Measurements from ENCODE around the gene ICA1L. TPM values are rescaled to one million over a fixed set of nuclear protein-coding genes. Genes with fewer than 3 reads are reported as not detected.

The ICA1L gene
- total RNA-seq, 1 donor from 2014 or later = 8.9 TPM

DNA sequence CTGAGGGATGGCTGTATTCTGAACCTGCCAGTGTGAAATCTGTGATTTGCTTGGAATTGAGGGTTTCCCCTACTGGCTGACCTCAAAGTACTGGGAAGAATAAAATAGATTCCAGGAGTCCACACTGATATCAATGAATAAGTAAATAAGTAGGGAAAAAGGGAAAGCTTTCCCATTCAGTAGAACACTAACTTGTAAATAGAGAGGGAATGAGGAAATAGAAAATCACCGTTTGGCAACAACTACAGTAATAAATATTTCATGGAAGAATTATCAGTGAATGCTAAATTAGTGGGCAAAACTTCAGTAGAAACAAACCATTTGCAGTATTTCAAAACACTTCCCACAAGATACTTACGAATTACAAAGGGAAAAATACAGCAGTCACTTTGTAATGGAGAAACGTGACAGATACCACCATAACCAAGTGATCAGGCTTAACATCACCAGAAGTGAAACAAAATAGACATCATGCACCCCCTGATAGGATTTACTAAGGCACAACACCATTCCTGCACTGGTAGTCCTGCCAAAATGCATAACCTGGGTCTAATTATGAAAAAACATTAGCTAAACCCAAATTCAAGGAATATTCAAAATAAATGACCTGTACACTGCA lies 88.5 kb downstream of the ICA1L start:
- DNase-seq (ENCODE audit: low spot score) = no peak

DNA sequence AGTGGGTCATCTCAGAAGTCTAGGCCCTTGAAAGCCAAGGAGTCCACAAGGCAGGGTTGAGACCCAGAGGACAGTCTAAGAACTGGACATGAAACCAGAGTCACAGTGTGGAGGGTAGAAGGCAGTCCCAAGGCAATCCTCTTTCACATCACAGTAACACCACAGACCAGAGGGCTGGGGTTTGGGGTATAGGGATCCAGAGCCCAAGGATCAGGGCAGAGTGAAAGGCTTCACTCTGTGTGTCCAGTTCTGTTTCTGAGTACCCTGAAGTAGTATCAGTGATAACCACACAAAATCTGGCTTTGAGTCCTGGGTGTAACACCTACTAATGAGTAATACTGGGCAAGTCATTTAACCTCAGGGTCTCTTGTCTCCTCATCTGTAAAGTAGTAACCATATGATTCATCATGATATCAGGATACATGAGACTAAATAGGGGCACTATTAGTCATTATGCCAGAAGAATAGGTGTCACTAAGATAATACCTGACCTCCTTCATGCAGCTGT lies 91.0 kb downstream of the ICA1L start:
- no peak for DNase-seq (ENCODE audit: low spot score)

DNA sequence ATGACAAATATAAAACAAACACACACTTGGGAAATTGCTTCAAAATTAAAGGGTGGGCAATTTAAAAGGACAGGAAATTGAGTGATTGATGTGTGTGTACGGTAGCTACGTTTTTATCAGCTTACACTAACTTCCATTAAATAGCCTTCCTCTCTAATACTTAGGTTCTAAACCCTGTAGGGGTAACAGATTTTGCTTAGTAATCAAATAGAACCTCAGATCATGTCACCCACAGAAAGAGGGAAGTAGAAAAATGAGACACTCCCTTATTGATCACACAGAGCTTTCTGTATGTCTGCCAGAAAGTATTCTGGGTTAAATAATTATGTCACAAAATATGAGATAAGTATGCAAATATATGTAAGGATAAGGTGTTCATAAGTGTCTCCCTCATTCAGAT lies 93.3 kb downstream of the ICA1L start:
- no peak for DNase-seq (ENCODE audit: low spot score)

DNA sequence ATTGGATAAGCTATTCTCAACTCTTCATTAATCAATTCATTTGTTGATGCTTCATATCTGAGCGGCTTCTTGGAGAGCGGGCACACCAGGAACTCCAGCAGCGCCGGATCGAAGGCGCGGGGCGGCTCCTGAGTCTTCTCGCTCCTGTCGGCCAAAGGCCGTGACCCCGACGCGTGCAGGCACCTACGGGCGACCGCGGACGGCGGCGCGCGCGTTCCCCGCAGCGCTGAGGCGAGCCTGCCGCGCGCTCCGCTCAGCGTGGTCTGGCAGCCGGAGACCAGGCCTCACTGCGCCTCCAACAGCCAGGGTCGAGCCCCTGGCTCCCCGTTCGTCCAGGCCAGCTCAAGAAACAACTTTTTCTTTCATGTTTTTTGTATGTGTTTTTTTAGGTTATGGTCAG lies 97.5 kb downstream of the ICA1L start:
- no peak for DNase-seq (ENCODE audit: low spot score)

DNA sequence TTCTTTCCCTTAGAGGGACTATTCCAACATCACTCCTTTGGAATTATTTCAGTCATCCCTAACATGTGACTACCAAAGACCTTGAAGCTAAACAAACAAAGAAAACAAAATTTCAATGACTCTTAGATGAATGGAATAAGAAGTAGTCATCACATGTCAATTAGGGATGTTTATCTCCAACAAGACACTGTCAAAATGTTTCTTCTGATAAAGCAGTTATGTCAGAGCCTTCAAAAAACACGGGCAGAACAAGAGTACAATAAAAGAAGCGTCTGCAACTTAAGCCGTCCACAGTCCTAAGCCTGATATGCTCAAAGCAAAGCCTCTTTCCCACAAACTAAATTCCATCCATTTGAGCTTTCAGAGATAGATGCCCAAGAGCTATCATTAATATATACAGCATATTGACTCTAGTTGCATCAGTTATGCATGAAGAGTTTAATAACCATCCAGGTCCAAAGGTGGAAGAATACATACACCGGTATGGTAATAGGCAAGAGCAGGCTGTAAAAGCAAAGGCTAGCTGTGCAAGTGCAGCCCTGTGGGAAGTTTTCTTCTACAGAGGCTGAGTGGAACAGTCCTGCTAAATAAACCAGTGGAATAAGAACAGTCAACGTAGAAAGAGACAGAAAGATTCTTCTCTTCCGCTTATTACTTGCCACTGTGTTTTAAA lies 98.1 kb downstream of the ICA1L start:
- DNase-seq (ENCODE audit: low spot score) = no peak

DNA sequence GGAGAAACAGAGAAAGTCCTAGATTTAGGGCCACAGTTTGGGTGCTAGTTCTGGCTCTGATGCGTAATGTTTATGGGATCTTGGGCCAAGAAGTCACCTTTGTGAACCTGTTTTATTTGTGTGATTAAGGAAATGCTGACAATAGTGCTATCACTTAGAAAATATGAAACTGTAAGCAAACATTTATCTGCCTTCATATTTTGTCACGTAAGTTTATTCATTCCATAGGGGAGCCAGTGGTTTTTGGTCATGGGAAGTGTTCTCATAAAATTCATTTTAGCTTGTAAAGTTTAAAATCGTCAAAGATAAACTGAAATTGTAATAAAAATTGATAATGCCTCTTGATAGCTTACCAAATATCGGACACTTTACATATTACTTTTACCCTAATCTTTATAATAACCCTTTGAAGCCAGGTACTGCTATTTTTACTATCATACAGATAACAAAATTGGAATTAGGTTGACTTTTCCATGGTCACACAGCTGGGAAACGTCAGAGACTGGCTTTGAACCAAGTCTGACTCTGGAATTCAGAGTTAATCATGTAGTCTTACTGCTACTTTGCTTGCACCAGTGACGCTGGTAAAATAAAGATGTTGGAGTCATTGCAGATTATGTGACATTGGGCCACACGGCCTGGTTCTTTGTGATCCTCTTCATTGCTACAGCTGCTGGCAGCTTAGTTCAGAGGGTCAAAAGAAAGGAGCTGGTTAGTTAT lies 99.7 kb downstream of the ICA1L start:
- peak; percentile 21 for DNase-seq (ENCODE audit: low spot score)

DNA sequence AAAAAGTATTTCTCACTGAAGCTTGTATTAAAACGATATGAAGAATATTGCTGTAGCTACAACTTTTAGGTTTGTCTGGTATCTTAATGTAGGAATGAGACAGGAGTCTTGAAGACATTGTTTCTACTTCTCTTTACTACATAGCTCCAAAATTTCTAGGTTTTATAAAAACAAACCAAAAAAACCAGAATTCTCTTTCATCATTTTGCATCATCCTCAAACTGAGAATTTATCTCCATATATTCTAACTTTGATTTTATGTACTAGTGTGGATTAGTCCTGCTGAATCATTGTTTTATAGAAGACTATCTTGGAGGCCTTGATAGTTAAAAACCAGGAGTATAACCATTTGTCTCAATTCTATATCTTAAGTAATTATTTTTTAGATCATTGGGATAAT lies 100.2 kb downstream of the ICA1L start:
- DNase-seq (ENCODE audit: low spot score) = no peak

DNA sequence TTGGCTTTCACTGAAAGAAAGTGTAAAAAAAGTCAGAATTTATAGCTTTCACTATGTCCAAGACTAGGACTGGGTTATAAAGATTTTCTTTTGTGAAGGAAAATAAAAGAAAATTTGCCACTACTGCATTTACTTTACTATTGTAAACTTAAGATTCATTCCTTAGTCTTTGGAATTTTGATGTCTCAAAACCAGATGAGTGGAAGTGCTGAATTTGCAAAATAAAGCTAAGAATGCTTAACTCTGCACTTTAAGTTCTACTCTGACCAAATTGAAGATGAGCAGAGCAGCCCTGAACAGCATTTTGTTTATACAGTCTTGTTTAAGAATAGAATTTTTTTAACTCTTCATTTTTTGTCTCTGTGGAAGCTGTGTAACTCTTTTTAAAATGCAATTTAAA lies 102.4 kb downstream of the ICA1L start:
- DNase-seq (ENCODE audit: low spot score) = no peak

DNA sequence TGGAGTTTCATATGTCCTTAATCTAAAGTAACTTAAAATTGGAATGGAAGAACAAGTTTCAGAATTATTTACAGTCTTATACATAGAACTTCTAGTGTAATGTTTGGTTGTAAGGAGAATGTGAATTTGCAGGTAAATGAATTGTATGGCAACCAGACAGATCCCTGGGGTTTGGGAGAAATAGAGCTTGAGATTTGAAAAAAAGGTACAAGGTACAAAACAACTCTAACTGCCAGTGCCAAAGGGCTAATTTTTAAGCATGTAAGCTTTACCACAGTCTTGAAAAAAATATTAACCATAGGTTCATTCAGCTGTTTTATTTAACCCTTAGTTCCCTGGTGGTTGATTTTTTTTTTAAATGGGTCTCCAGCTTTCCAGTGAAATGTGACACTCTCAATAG lies 103.3 kb downstream of the ICA1L start:
- no peak for DNase-seq (ENCODE audit: low spot score)

DNA sequence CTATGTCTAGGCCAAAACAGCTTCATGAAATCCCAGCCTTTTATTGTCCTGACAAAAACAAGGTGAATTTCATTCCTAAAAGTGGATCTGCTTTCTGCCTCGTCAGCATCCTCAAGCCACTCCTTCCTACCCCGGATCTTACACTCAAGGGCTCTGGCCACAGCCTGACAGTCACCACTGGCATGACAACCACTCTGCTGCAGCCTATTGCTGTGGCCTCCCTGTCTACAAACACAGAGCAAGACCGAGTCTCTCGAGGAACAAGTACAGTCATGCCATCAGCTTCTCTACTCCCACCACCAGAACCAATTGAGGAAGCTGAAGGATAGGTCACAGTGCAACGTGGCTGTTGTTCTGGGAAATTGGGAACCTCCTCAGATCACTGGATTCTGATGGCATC lies 106.1 kb downstream of the ICA1L start:
- DNase-seq (ENCODE audit: low spot score) = no peak

DNA sequence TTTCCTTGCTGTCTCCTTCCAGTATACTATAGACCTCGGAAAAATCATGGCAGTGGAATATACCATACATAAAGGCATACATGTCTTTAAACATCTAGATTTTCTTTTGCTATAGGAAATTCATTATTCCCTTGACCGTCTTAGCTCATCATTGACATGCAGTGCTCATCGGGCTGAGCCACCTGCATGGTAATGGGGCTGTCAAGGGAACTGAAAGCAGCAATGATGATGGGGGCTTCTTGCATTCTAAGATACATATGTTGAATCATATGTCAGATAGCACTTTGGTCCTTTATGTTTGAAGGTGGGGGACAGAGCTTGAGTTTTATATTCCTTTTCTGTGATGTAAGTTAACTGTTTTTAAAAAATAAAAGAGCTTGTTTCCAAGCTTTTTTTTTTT lies 106.6 kb downstream of the ICA1L start:
- DNase-seq (ENCODE audit: low spot score) = no peak

DNA sequence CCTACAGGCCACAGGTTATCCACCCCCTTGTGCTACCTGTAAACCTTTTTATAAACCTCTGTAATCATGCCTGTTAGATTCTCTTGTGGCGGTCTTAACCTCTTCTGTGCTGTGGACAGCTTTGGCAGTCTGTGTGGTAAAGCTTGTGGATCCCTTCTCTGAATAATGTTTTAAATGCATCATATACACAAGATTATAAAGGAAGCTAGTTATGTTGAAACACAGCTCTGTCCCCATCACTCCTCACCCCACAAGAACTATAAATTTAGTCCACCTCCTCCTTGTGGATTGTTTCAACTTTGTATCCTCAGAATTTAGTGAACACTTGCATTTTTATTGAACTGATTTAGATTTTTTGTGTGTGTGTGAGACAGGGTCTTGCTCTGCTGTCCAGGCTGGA lies 107.7 kb downstream of the ICA1L start:
- no peak for DNase-seq (ENCODE audit: low spot score)

DNA sequence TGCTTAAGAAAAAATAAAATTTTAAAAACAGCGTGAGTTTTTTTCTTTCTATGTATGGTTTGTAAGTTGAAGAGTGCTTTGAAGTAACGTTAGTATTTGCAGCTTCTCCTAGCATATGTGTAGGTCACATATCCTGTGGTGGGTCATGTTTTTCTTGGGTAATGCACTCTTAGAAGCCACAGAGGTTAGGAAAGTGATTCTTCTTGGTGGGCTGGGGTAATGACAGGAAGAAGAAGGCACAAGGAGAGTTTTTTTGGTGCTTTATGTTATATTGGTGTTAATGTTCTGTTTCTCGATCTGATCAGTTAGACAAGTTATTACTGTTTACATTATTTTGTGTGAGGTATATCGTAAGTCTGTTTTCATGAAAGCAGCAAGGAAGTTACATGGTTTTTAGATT lies 109.0 kb downstream of the ICA1L start:
- no peak for DNase-seq (ENCODE audit: low spot score)

DNA sequence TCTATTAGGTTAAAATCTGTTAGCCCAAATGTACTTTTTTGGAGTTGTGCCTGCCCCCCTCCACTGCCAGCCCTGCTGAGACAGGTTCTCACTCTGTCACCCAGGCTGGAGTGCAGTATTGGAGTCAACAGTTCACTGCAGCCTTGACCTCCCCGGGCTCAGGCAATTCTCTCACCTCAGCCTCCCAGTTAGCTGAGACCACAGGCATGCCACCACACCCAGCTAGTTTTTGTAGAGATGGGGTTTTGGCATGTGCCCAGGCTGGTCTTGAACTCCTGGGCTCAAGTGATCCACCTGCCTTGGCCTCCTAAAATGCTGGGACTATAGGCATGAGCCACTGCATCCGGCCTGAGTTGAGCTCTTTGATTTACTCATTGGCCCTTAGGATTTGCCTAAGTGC lies 110.7 kb downstream of the ICA1L start:
- DNase-seq (ENCODE audit: low spot score) = no peak

DNA sequence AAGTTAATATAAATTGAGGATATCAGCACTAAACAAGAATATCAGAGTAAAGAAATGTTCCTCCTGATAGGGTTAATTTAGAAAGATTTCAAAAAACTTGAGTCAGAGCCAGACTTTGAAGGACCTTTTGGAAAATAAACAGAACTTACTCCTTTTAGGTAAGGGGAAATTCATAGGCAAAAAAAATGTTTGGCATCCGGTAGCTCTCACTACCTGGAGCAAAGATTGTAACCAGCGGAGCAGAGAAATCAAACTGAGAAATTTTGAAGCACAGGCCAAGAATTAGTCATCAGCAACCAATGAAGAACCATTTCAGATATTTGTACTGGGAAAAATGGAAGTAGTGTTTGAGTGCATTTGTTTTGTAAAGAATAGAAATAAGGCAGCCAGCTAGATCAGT lies 113.0 kb downstream of the ICA1L start:
- no peak for DNase-seq (ENCODE audit: low spot score)

DNA sequence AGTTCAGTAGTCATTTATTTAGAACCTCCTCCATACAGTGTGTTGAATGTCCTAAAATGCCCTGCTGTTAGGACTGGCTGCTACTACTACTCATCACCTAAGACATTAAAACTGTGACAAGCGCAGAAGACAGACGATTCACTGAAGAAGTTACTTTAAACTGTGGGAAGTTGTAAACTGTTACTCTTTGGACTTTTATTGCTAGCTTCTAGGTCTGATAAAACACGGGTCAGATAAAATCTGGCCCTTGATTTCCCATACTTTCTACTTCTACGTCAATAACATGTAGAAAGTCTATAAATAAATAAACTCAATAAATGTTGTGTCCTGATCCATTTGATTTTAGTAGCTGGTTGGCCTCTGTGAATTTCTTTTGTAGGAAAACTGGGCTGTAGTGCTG lies 113.4 kb downstream of the ICA1L start:
- no peak for DNase-seq (ENCODE audit: low spot score)

DNA sequence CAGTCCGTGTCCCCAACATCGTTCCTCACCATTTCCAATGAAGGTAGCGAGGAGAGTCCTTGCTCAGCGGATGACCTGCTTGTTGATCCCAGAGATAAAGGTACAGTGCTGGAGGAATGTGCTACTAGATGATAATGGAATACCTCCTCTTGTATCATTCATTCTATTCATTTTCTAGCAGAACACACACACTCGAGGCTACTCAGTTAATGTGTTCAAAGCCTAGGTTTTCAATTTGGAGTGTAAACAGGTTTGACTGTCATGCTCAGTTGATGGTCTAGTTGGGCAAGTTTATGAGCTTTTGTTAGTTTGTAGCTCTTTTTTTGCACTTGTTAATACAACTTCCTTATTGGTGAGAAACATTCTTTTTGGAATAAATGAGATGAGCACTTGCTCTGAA lies 114.2 kb downstream of the ICA1L start:
- no peak for DNase-seq (ENCODE audit: low spot score)

DNA sequence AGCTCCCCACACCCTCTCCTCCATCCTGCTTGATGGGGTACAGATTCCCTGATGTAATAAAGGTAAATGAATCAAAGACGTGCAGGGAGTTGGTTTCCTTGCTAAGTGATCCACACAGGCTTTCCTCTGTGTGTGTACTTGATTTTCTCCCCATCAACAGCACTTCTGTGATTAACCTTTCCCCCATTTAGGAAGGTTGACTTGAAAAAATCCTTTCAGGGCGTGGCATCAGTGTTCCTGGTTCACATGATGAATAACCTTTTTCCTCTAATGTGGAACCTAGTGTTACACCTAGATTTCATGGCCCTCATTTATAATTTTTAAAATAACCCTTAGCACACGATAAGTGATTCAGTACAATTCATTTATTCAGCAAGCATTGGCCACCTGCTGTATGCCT lies 115.0 kb downstream of the ICA1L start:
- DNase-seq (ENCODE audit: low spot score) = no peak

DNA sequence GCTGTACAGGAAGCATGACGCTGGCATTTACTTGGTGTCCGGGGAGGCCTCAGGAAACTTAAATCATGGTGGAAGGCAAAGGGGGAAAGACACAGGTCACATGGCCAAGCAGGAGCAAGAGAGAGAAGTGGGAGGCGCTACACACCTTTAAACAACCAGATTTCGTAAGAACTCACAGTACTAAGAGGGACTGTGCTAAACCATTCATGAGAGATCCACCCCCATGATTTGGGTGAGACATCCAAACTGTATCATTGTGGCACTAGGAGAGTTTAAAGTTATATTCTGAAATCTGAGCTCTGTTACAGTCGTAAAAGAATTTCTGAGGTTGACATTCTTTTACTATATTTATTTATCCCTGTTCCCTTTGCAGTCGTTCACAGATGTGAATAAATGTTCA lies 116.6 kb downstream of the ICA1L start:
- DNase-seq (ENCODE audit: low spot score) = no peak

DNA sequence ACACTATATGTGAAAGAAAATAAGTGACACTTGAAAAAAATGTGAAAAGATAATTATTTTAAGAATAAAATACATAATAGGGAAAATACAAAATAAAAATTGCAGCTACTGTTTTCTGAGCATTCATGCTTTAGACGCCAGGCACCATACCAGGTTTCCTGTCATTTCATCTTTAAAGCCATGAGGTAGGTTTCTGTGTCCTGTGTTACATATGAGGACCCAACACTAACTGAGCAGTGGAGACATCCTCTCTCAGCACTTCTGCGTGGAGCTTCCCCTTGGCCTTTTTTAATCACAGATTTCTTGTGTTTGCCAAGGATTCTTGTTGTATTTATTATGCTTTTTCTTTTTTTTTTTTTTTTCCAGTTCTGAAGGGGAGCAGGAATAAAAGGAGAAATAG lies 119.5 kb downstream of the ICA1L start:
- DNase-seq (ENCODE audit: low spot score) = no peak

DNA sequence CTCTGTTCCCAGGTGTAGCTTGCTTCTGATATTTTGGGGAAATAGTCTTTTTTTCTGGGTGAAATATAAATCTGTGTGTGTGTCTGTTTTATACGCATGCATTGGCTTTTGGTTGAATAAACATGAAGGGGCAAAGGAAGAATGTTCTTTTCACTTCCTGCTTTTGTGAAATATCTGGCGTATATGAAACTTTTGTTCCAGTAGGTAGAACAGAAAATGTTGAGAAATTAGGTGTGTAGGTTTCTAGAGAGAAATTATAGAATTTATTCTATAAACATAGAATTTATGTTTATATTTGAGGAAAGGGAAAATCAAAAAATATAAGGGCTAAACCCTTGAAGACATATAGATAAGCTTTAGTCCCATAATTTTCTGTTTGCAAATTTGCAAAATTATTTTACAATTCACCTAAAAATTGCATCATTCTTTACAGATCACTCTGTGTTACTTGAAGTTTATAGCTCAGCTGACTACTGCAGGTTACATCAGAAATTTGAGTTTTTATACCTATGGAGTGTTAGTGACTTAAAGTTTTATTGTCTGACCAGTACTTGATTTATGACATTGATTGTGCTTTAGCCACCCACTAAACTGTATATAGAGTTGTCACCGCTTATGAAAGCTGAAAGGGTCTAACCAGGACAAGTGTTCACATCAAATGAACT lies 120.7 kb downstream of the ICA1L start:
- no peak for DNase-seq (ENCODE audit: low spot score)

DNA sequence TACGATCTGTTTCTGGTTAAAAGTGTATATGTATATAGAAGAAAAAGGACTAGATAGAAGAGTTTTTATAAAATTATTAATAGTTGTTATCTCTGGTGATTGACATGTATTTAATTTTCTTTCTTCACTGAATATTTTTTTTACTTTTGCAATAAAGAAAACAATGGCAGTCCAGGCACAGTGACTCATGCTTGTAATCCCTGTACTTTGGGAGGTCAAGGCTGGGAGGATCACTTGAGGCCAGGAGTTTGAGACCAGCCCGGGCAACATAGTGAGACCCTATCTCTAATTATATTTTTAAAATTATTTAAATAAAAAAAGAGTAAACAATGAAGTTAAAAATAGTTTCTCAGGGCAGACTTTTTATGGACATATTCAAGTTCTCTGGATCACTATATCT lies 122.1 kb downstream of the ICA1L start:
- no peak for DNase-seq (ENCODE audit: low spot score)

DNA sequence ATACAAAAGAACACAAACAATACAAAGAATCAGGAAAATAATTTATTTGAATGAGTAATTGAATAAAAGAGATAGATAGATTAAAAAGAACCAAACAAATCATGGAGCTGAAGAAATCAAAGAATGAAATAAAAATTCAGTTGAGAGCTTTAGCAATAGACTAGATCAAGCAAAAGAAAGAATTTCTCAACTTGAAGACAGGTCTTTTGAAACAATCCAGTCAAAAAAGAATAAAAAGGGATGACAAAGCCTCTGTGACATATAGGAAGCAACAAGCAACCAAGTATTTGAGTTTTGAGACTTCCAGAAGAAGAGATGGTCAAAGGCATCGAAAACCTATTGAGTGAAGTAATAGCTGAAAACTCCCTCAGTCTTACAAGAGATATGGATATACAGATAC lies 128.0 kb downstream of the ICA1L start:
- no peak for DNase-seq (ENCODE audit: low spot score)

Measured in mucosa of gallbladder (tissue), 1 donor.